GM21737 (cell line): Measurements from ENCODE around the gene IL19.
"Not testable (repeated sequence)": the region's sequence is repeated elsewhere in the genome, so short reads cannot be mapped to it uniquely, and the experiment has no call there.

ENCODE experiments used
- ATAC-seq: cut with Tn5 transposase; IDR thresholded peaks from one replicate; pipeline ENCODE4 v1.9.1; 2021; ENCODE audit warnings: mild to moderate bottlenecking, moderate library complexity; ENCODE audit not compliant: unreplicated experiment

IL19 gene

DNA sequence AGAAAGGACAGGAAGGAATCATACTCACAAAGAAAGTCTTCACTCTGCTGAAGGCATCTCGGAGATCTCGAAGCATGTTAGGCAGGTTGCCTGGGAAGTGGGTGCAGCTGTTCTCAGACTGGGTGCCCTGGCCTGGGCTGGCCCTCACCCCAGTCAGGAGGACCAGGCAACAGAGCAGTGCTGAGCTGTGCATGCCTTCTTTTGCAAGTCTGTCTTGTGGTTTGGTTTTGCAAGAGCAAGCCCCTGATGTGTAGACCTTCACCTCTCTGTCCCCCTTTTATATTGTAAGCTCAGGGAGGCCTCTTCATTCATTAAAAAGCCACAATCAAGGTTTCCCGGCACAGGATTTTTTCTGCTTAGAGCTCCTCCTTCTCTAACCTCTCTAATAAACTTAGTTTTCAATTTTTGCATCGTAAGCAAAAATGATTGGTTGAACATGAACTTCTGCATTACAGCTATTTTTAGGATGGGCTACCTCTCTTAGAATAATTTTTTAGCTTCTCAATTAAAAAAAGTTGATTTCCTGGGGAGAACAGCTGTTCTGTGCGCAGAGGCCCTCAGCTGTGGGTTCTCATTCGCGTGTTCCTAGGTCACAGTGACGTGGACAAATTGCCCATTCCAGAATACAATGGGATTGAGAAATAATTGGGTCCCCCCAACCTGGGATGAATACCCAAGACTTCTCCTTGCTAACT is 1.8 kb downstream of the IL19 start, which contains the start of gene IL10:
Gene IL10, minus strand, starts transcription at position 252 of the 695 bp plus-strand sequence. Its CDS starts 59 bp downstream, at position 193.
- no peak for ATAC-seq

DNA sequence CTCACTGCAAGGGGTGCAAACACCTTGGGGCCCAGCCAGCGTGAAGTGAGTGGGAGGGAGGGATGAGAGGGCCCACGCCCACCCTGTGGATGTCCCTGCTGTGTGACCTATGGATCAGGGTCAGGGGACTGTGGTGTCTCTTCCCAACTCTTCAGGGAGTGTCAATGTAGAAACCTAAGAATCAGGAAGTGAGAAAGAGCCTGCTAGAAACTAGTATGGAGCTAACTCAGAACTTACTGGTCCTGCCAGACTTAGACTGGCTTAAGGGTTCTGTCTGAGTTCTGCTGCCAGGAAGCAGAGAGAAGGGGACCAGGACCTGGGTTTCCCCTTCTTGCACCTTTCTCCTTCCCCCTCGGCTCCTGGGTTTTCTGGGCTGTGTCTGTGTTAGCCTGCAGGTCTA is 3.5 kb downstream of the IL19 start:
- ATAC-seq, result no peak

DNA sequence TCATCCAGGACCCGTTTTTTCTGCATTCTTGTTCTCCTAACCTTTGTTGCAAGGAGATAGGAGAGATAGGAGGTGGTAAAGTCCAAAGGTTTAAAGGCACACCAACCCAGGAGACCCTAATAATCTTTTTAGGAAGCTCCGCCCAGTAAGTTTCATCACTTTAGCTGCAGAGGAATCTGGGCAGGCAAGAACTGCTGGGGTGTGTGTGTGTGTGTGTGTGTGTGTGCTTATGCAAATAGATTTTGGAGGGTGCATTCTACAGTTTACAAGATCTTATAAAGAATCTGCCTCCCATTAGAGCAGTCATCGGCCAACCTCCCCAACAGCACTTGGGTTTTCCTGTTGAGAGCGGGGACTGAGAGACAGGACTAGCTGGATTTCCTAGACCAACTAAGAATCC is 5.7 kb downstream of the IL19 start:
- no peak for ATAC-seq

DNA sequence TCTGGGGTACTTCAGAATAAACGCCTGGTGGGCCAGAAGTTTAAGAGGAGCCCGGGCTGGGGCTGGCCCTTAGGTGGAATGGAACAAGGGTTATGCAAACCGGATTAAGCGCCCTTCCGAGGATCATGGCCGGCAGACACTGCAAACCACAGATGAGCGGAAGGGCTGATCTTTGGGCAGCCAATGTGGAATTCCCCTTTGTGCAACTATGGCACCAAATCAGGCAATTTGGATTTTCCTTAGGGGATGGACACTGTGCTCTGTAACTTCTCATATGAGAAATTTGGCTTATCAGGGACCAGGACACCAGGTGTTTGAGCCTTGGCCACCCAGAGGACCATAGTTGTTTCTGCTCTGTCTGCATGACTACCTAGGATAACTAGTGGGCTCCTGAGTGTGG is 7.5 kb downstream of the IL19 start:
- ATAC-seq, result no peak

DNA sequence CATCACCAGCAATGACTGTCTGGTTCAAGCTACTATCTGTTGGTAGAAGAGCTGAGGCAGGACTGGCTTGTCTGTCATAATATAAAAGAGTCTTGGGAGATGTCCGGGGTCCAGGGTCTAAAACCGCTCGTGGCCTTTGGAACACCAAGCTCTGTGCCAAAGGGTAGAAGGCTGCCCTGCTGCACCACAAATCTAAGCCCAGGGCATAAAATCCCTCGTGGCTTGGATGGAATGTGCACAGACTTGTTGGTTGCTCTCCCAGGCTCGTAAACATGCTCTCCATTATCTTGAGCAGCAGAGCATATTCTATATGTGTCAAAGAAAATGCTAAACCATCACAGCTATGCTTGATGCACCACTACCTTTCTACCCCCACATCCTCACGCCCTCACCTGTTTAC is 8.3 kb downstream of the IL19 start:
- not testable (repeated sequence) for ATAC-seq

DNA sequence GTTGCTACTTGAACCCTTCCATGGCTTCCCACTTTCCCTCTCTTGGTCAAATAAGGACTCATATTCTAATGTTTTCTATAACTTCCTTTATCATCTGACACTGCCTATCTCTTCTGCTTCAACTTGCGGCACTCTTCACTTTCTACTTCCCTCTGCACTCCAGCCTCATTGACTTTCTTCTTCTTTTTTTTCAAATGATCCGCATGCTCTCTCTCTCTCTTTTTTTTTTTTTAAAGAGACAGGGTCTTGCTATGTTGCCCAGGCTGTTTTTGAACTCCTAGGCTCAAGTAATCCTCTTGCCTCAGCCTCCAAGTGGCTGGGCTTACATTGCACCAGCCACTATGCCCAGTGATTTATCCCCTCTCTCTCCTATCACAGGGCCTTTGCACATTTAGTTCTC is 9.1 kb downstream of the IL19 start:
- no peak for ATAC-seq

DNA sequence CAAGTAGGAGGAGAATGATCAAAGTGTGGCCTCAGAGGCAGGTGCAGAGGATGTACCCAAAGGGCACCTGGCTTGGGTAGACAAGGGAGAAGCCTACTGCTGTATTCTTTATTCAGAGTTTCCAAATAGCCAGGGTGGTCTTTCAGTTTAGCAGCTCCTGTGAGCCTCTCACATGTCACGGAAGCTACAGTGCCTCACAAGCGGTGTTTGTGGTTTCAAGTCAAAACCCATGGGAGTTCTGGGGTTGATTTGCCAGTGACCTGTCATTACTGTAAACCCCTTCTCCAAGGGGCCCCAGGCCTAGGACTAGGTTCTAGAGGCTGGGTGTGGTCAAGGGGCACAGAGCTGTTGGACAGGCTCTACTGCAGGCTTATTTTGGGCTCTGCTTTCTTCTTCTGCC is 11.9 kb downstream of the IL19 start:
- ATAC-seq, result peak; percentile 59

DNA sequence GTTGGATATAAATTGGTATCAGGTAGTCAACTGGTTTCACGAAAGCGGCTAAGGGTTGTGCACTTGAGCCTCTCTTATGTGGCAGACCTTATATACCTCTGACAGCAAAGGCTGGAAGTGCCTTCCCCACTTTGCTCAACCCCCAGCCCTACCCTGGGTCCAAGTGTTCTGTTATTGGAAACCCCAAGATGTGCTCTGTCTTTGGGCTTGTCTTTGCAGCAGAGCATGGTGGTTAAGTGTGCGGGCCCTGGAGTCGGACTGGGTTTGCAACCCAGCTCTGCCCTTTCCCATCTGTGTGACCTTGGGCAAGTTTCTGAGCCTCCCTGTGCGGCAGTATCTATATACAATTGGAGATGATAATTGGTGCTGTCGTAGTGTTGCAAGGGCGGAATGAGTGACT is 12.9 kb downstream of the IL19 start:
- ATAC-seq, result no peak

DNA sequence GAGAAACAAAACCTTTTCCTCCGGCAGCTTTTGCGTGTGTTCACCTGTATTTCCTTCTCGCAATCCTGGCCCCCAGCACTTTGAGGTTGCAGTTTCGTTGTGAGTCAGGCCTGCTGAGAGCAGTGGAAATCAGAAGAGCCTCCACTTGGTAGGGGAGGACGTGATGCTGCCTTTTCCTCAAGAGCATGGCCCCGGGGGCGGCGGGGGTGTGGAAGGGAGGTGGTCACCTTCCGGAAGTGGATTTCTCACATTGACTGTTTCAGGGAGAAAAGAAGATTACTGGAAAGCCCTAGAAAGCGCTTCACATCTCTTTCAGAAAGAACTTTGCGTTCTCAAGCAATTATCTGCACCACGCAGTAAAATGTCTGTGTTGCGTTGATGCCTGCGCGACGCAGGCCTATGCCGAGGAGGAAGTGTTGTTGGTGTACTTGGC is 13.9 kb downstream of the IL19 start:
- ATAC-seq, result peak; percentile 59

DNA sequence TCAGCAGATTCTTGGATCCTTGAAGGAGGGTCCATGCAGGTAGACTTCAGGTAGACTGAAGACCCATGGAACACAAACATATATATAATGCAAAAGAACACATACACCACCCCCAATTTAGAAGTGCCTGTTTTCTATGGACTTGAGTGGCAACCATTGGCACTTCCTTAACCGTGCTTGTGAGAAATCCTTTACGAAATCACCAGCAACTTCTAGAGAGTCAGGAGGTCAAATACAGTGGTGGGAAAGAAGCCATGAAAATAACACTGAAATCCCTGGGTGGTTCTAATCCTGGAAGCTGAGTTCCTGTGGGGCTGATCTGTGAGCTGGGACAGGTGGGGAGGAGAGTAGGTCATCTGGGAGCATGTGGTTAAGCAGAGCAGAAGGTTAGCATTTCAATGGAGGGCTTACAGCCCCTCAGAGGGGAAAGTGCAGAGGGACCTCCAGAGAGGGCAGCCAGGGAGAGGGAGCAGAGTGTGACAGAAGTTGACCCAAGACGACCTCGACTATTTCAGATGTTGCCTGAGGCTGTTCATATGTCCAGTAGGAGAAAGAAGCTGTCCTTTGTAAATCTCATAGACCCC is 14.7 kb downstream of the IL19 start:
- ATAC-seq, result no peak

DNA sequence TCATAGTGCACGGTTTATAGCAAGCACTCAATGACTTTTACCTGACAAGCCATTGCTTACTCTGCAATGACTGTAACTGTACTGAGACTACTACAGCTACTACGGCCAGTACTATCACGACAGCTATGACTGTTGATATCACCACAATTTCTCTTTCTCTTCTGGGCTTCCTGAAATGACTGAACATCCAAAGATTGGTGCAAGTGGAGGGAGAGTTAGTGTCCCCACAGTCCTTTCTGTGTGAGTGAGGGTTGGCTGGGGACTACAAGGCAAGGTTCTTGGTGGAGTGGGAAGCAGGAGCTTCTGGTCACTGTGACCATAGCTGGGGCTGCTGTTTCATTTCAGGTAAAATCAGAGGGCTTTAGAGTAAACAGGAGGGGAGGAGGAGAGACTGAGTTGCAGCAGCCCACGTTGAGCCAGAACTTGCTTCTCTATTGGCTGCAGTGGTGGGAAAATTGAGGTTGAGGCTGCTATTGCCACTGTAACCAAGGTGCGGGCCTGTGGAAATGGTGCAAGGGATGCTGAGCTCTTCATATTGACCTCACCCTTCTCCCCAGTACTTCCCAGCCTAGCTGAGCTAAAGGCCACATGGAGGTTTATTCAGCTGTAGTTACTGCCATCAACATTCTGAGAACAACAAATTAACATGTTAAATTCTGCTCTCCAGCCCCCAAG is 15.8 kb downstream of the IL19 start:
- no peak for ATAC-seq

DNA sequence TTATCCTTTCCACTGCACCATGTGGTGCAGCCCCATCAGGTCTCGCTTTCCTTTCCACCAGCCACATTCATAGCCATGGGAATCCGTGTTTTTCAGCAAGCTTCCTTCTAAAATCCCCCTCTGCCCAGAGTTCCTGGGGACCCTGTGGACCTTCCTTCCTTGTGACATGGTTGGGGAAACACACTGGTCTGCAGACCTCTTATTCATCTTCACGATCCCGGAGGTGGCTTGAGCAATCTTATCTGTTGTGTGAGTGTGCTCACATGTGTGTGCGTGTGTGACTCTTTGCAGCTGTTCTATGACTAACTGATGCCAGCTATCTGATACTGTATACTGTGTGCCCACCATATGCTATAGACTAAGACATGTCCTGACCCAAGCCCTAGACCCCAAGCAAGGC is 17.3 kb downstream of the IL19 start:
- ATAC-seq, result no peak

DNA sequence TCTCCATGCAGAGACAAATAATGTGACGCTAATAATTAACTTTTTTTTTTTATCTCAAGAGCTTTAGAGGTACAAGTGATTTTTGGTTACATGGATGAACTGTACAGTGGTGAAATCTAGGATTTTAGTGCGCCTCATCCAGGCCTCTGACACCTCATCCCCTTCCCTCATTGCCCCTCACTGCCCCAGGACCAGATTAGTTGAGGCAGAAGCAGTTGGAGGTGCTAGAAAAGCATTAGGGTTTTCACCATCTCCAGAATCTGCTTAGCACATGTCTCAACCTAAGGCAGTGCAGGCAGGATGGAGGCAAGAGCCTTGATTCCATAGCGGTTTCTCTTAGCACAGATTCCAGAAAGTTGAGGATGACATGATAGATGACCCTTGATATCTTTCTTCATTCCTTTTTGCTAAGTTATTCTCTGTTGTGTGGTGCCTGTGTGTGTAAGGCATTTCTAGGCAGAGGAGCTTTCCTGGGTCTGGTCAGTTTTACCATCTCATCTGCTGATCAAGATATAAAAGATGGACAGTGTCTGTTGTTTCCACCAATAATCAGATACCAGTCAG is 18.0 kb downstream of the IL19 start:
- ATAC-seq, result no peak

DNA sequence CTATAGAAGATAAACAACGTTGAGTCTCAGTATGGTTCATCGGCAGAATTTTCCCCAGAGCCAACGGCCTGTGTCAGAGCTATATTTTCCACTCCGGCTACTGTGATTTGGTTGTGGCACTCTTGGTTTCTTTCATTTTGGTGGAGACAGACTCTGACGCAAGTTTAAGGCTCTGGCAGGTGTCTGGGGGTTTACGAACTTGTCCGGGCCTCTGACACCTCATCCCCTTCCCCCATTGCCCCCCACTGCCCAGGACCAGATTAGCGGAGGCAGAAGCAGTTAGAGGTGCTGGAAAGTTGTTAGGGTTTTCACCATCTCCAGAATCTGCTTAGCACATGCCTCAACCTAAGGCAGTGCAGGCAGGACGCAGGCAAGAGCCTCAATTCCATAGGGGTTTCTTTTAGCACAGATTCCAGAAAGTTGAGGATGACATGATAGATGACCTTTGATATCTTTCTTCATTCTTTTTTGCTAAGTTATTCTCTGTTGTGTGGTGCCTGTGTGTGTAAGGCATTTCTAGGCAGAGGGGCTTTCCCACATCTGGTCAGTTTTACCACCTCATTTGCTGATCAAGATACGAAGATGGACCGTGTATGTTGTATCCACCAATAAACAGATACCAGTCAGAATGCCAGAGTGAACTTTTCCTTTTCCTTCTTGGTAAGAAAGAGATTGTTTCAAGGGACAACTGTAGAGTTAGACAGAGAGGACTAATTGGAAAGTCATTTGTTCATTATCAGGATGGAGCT is 20.1 kb downstream of the IL19 start:
- no peak for ATAC-seq

DNA sequence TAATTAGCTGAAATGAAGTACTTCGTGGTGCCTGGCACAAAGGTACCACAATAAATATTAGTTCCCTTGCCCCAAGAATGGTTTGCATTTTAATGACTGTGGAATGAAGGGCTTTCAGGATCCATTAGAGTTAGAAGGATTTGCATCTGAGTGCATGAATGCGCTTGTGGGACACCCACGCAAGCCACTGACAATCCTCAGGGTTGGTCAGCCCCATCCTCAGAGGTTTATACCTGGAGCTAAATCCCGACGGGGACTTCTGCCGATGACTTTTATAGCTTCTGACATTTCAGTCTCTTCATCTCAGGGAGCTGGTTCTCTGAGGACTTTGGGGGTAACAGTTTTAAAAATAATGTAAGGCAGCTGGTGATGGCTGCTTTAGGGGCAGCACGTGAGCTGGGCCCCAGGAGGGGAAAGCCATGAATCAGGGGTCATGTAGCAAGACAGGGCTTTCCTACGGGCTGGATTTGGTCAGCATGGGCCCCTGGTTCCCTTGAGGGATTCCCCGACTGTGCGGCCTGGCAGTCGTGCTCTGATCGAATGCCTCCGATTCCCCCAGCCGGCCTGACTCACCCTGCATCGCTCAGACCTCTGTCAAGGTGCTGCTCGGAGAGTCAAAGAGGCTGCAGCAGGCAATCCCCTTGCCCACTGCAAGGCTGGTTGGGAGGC is 22.5 kb downstream of the IL19 start:
- ATAC-seq, result peak; percentile 58

DNA sequence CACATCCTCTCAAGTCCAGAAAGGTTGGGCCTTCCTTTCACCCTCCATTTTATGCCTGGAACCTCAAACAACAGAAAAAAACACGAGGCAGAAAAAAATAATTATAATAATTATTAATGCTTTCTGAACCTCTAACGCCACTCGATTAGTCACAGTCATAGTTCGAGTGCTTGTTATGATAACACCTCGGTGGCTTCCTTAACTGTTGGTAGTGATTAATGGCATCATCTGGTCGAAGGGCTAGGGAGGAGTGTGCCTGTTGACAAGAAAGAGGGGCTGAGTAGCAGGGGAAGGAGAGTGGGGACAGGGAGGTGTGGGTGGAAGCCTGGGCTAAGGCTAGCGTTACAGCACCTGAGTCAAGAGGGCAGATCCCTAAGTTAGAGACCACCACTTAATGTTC is 23.0 kb downstream of the IL19 start:
- ATAC-seq, result no peak

DNA sequence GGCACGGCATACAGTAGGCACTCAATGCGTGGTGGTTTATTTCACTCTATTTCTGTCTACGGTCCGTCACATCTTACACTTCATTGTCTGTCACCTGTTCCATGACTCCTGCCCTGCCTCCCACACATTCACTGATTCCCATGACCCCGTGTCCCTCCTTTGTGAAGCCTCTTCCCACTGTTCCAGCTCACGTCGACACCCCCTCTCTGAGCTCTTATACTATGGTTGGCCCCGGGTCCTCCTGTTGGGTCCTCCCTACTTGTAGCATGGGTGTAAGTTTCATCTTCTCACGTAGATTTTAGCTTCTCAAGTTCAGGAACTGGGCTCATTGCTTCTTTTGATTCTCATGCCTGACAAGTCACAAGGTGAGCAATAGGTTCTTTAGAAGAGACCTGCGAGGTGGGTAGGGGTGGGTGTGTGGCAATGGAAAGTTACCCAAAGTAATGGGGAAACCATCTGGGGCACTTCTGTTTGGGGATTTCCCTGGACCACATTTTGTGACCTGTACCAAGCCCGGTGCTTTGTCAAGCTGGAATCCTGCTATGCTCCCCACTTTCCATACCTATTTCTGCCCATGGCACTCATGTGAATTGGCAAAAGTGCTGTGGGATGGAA is 23.8 kb downstream of the IL19 start:
- no peak for ATAC-seq

DNA sequence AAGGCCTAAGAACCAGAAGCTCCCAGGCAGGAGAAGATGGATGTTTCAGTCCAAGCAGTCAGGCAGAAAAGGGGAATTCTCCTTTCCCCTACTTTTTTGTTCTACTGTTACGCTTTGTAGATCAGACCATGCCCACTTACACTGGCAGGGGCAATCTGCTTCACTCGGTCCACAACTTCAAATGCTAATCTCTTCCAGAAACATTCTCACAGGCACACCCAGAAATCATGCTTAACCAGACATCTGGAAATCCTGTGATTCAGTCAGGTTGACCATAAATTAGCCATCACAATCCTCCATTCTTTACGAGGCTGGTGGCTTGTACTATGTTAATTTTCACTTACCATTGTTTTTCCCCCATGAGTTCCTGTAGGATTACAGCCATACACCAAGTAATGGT is 25.5 kb downstream of the IL19 start:
- no peak for ATAC-seq

DNA sequence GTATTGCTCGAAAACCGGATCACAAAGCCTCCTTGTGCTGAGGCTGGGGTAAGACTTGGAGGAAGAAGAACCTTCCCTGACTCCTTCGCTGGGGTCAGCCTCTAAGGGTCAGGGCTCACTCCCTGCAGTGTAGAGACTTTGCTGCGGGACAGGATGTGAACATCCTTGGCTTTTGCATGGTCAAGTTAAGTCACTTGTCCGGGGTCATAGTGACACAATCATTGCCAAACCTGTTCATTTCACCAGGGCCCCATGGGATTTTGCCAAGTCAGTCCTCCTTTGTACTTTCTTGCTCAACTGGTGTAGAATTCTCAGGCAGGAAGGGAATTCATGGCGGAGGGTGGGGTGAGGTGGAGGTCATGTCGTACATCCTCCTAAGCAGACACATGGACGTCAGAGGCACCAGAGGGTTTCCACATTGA is 26.4 kb downstream of the IL19 start:
- no peak for ATAC-seq
